IPS-18a (cell line): ENCODE measurements around the gene RAB10.
A peak's percentile ranks its signal among the peaks of the same experiment; 100 is the strongest.

ENCODE experiments used
- H3K27ac ChIP-seq: one replicate; pipeline ENCODE4 v1.5.1; 2013; ENCODE audit warnings: low read length
- H3K27me3 ChIP-seq: one replicate; pipeline ENCODE4 v1.6.1; 2013; ENCODE audit warnings: mild to moderate bottlenecking, low read length; ENCODE audit not compliant: control insufficient read depth, insufficient read depth
- H3K36me3 ChIP-seq: one replicate; pipeline ENCODE4 v1.6.1; 2013; ENCODE audit warnings: low read depth, low read length; ENCODE audit not compliant: control insufficient read depth
- H3K4me1 ChIP-seq: one replicate; pipeline ENCODE4 v1.6.1; 2013; ENCODE audit warnings: low read depth, low read length; ENCODE audit not compliant: control insufficient read depth
- H3K4me3 ChIP-seq: one replicate; pipeline ENCODE4 v1.5.1; 2013; ENCODE audit warnings: low read length
- H3K9ac ChIP-seq: one replicate; pipeline ENCODE4 v1.6.1; 2013; ENCODE audit warnings: mild to moderate bottlenecking, low read length, moderate library complexity
- H3K9me3 ChIP-seq: one replicate; pipeline ENCODE4 v1.6.1; 2013; ENCODE audit warnings: low read depth, low read length; ENCODE audit not compliant: control insufficient read depth

RAB10 gene

GRCh38 chr2:26067186-26067974 is 33.5 kb downstream of the RAB10 start:
- Histone ChIP-seq H3K9ac (no peak overlapping the region), H3K4me3 (peak overlapping the region; percentile 8), H3K4me1 (peaks cover 31% of the 10 kb centered on the region), H3K27me3 (no peaks in the 10 kb centered on the region), H3K27ac (no peak overlapping the region), H3K9me3 (no peaks in the 10 kb centered on the region), H3K36me3 (no peaks in the 10 kb centered on the region)

- no peaks in the 10 kb centered on the region for H3K36me3 ChIP-seq
- no peaks in the 10 kb centered on the region for H3K27me3 ChIP-seq
- H3K27ac ChIP-seq: no peak overlapping the region
- H3K4me1 ChIP-seq: peaks cover 36% of the 10 kb centered on the region
- H3K9me3 ChIP-seq: no peaks in the 10 kb centered on the region
- H3K4me3 ChIP-seq: peak overlapping the region; percentile 8
- H3K9ac ChIP-seq: no peak overlapping the region
These were observed 34.2 kb downstream of the RAB10 start for GRCh38 chr2:26067980-26068507.

- Histone ChIP-seq H3K36me3 (no peaks in the 10 kb centered on the region), H3K27ac (no peak overlapping the region), H3K9ac (no peak overlapping the region), H3K4me1 (peaks cover 38% of the 10 kb centered on the region), H3K27me3 (no peaks in the 10 kb centered on the region), H3K4me3 (no peak overlapping the region), H3K9me3 (no peaks in the 10 kb centered on the region)
These were observed 34.9 kb downstream of the RAB10 start for GRCh38 chr2:26068602-26069298.

- H3K27ac ChIP-seq: no peak overlapping the region
- no peaks in the 10 kb centered on the region for H3K9me3 ChIP-seq
- no peak overlapping the region for H3K4me3 ChIP-seq
- no peak overlapping the region for H3K9ac ChIP-seq
- peaks cover 47% of the 10 kb centered on the region for H3K4me1 ChIP-seq
- H3K36me3 ChIP-seq: no peaks in the 10 kb centered on the region
- H3K27me3 ChIP-seq: no peaks in the 10 kb centered on the region
These were observed 36.8 kb downstream of the RAB10 start for GRCh38 chr2:26070730-26071129.

GRCh38 chr2:26072925-26073768 is 39.3 kb downstream of the RAB10 start:
- Histone ChIP-seq H3K4me3 (no peak overlapping the region), H3K27ac (no peak overlapping the region), H3K9me3 (no peaks in the 10 kb centered on the region), H3K36me3 (no peaks in the 10 kb centered on the region), H3K4me1 (peaks cover 36% of the 10 kb centered on the region), H3K9ac (no peak overlapping the region), H3K27me3 (no peaks in the 10 kb centered on the region)

- Histone ChIP-seq H3K9me3 (no peaks in the 10 kb centered on the region), H3K27ac (no peak overlapping the region), H3K36me3 (no peaks in the 10 kb centered on the region), H3K27me3 (no peaks in the 10 kb centered on the region), H3K4me3 (no peak overlapping the region), H3K9ac (no peak overlapping the region), H3K4me1 (peaks cover 30% of the 10 kb centered on the region)
These were observed 39.9 kb downstream of the RAB10 start for GRCh38 chr2:26073830-26074229.

GRCh38 chr2:26074676-26075075 is 40.8 kb downstream of the RAB10 start:
- Histone ChIP-seq H3K4me3 (no peak overlapping the region), H3K36me3 (no peaks in the 10 kb centered on the region), H3K27ac (no peak overlapping the region), H3K27me3 (no peaks in the 10 kb centered on the region), H3K9ac (peak overlapping the region; percentile 25), H3K9me3 (no peaks in the 10 kb centered on the region), H3K4me1 (peaks cover 27% of the 10 kb centered on the region)

- H3K27me3 ChIP-seq: no peaks in the 10 kb centered on the region
- H3K9me3 ChIP-seq: no peaks in the 10 kb centered on the region
- peak overlapping the region; percentile 25 for H3K9ac ChIP-seq
- no peaks in the 10 kb centered on the region for H3K36me3 ChIP-seq
- H3K4me1 ChIP-seq: peaks cover 23% of the 10 kb centered on the region
- H3K27ac ChIP-seq: no peak overlapping the region
- no peak overlapping the region for H3K4me3 ChIP-seq
These were observed 41.3 kb downstream of the RAB10 start for GRCh38 chr2:26075173-26075572.

- no peak overlapping the region for H3K9ac ChIP-seq
- peaks cover 3% of the 10 kb centered on the region for H3K9me3 ChIP-seq
- H3K36me3 ChIP-seq: no peaks in the 10 kb centered on the region
- H3K27me3 ChIP-seq: no peaks in the 10 kb centered on the region
- no peak overlapping the region for H3K27ac ChIP-seq
- H3K4me1 ChIP-seq: peaks cover 17% of the 10 kb centered on the region
- no peak overlapping the region for H3K4me3 ChIP-seq
These were observed 42.2 kb downstream of the RAB10 start for GRCh38 chr2:26076001-26076587.

GRCh38 chr2:26077291-26077690 is 43.4 kb downstream of the RAB10 start:
- H3K4me1 ChIP-seq: peaks cover 17% of the 10 kb centered on the region
- H3K27me3 ChIP-seq: no peaks in the 10 kb centered on the region
- H3K9ac ChIP-seq: no peak overlapping the region
- no peak overlapping the region for H3K27ac ChIP-seq
- H3K36me3 ChIP-seq: no peaks in the 10 kb centered on the region
- H3K9me3 ChIP-seq: peaks cover 7% of the 10 kb centered on the region
- H3K4me3 ChIP-seq: no peak overlapping the region

- Histone ChIP-seq H3K27me3 (no peaks in the 10 kb centered on the region), H3K36me3 (no peaks in the 10 kb centered on the region), H3K9me3 (peaks cover 7% of the 10 kb centered on the region), H3K4me1 (peaks cover 15% of the 10 kb centered on the region), H3K4me3 (no peak overlapping the region), H3K27ac (no peak overlapping the region), H3K9ac (no peak overlapping the region)
These were observed 45.1 kb downstream of the RAB10 start for GRCh38 chr2:26078939-26079338.
